HepG2 (cell line): Measurements from ENCODE around the gene PYGB. TPM values are rescaled to one million over a fixed set of nuclear protein-coding genes. Genes with fewer than 3 reads are reported as not detected.

Experiments used
- ARNT2 ChIP-seq: sonication (generic); formaldehyde crosslinking; IDR thresholded peaks from 2 replicates; pipeline ENCODE4 v1.8.0; 2022; ENCODE audit warnings: mild to moderate bottlenecking, low read depth, missing genetic modification reagents, moderate library complexity
- BORCS8-MEF2B ChIP-seq: sonication (generic); formaldehyde crosslinking; IDR thresholded peaks from 2 replicates; pipeline ENCODE4 v1.8.0; 2022; ENCODE audit warnings: mild to moderate bottlenecking, missing genetic modification reagents
- ETV5 ChIP-seq: IDR thresholded peaks from 2 replicates; pipeline ENCODE4 v1.6.1; 2018; ENCODE audit warnings: missing biosample characterization, missing genetic modification reagents, inconsistent platforms, borderline replicate concordance
- FOXA3 ChIP-seq: IDR thresholded peaks from 2 replicates; pipeline ENCODE4 v1.6.1; 2016; ENCODE audit warnings: missing genetic modification reagents, missing compliant biosample characterization
- HIVEP1 ChIP-seq: sonication (generic); formaldehyde crosslinking; IDR thresholded peaks from 2 replicates; pipeline ENCODE4 v1.4.0; 2020; ENCODE audit warnings: mild to moderate bottlenecking, missing genetic modification reagents
- MED13 ChIP-seq: sonication (generic); formaldehyde crosslinking; IDR thresholded peaks from 2 replicates; pipeline ENCODE4 v1.5.0; 2020; ENCODE audit warnings: missing genetic modification reagents
- MIER3 ChIP-seq: IDR thresholded peaks from 2 replicates; pipeline ENCODE4 v1.6.1; 2016; ENCODE audit warnings: missing compliant biosample characterization, borderline replicate concordance
- NR2F6 ChIP-seq, 2 experiments: IDR thresholded peaks; 2 replicates each; pipeline ENCODE4 v1.6.1; 2016; ENCODE audit warnings: antibody characterized with exemption in 1 of 2, mild to moderate bottlenecking in 1 of 2
- SMAD1 ChIP-seq: sonication (generic); formaldehyde crosslinking; IDR thresholded peaks from 2 replicates; pipeline ENCODE4 v1.4.0; 2020; ENCODE audit warnings: missing genetic modification reagents, low read depth, mild to moderate bottlenecking, borderline replicate concordance
- TCF7L2 ChIP-seq: IDR thresholded peaks from 2 replicates; pipeline ENCODE4 v1.6.1; 2011; ENCODE audit warnings: mild to moderate bottlenecking, low read depth, low read length, moderate library complexity
- TOPORS ChIP-seq: sonication (generic); formaldehyde crosslinking; IDR thresholded peaks from 2 replicates; pipeline ENCODE4 v1.8.0; 2023; ENCODE audit warnings: mild to moderate bottlenecking, missing genetic modification reagents
- YY1 ChIP-seq: IDR thresholded peaks from 2 replicates; pipeline ENCODE4 v1.6.1; 2011; ENCODE audit warnings: low read length, low read depth, moderate library complexity, mild to moderate bottlenecking; ENCODE audit not compliant: insufficient read depth, insufficient replicate concordance
- ZMYM3 ChIP-seq: sonication (generic); formaldehyde crosslinking; IDR thresholded peaks from 2 replicates; pipeline ENCODE4 v1.5.1; 2020; ENCODE audit warnings: mild to moderate bottlenecking, missing genetic modification reagents
- ZNF253 ChIP-seq: sonication (generic); formaldehyde crosslinking; IDR thresholded peaks from 2 replicates; pipeline ENCODE4 v1.8.0; 2022; ENCODE audit warnings: mild to moderate bottlenecking, missing genetic modification reagents, borderline replicate concordance
- ZNF383 ChIP-seq: sonication (generic); formaldehyde crosslinking; IDR thresholded peaks from 2 replicates; pipeline ENCODE4 v1.4.0; 2020; ENCODE audit warnings: missing genetic modification reagents, mild to moderate bottlenecking, borderline replicate concordance
- ZNF501 ChIP-seq: sonication (generic); formaldehyde crosslinking; IDR thresholded peaks from 2 replicates; pipeline ENCODE4 v1.5.1; 2020; ENCODE audit warnings: mild to moderate bottlenecking, moderate library complexity, missing genetic modification reagents
- ZNF777 ChIP-seq: sonication (generic); formaldehyde crosslinking; IDR thresholded peaks from 2 replicates; pipeline ENCODE4 v1.4.0; 2020; ENCODE audit warnings: missing genetic modification reagents
- polyA plus RNA-seq, 8 experiments: library from polyadenylated mRNA; depleted of rRNA in 3 of 8; stranded (reverse) in 7 of 8; unstranded in 1 of 8; fragments of >200 nt; fragmentation: Illumina TruSeq in 4 of 8; extraction: Trizol in 4 of 8; gene quantifications; 2 replicates each; pipeline versions ENCODE4 v1.2.1 to v1.2.3, GENCODE V29; 2011 to 2016; ENCODE audit warnings: low read depth in 4 of 8, missing spikeins in 1 of 8, mixed read lengths in 1 of 8; ENCODE audit not compliant: insufficient read depth in 1 of 8
- total RNA-seq, 5 experiments: library from RNA; depleted of rRNA; stranded (reverse); fragments of >200 nt; fragmentation: Illumina TruSeq; extraction: Trizol; gene quantifications; 2 replicates each; pipeline ENCODE4 v1.2.3, GENCODE V29; 2016; ENCODE audit warnings: low read depth in 1 of 5
- TF ChIP-seq, protein P1 (sequence below): sonication (generic); formaldehyde crosslinking; IDR thresholded peaks from 2 replicates; pipeline ENCODE4 v1.4.0; 2020; ENCODE audit warnings: mild to moderate bottlenecking, missing genetic modification reagents
- TF ChIP-seq, protein P2 (sequence below): sonication (generic); formaldehyde crosslinking; conservative IDR thresholded peaks from 2 replicates; pipeline ENCODE4 v1.4.0; 2020; ENCODE audit warnings: mild to moderate bottlenecking, missing genetic modification reagents, moderate library complexity
- TF ChIP-seq, protein P3 (sequence below): sonication (generic); formaldehyde crosslinking; IDR thresholded peaks from 2 replicates; pipeline ENCODE4 v1.4.0; 2020; ENCODE audit warnings: missing genetic modification reagents

The PYGB gene
- total and polyA plus RNA-seq, 2 of the 13 experiments (the other 11 are each of a cell fraction or from before 2014, with no cell fraction given): 24.2 to 86.3 TPM

DNA sequence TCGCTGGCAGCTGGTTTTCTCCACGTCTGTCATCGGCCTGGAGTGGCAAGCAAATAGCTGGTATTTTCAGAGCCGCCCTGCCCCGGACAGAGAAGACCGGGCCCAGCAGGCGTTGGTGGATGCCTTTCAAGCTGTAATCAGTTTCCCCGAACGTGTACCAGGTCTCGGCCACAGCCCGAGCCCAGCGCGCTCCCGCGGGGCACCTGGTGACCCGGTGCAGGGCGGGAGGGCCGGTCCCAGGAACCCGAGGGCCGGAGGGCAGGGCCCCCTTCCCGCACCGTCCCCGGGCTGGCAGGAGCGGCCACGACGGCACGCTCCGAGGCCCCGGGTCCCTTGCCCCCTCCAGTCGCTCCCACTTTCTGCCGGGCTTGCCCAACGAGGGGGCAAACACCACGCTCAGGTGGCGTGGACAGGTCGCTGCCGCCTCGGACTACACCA, 348 bp upstream of the PYGB start (continued):
- TF ChIP-seq ZMYM3 (0 out of 2 replicates have a peak, but pooled peaks have one; percentile 19), TCF7L2 (no peak), MIER3 (CRISPR knock-in tag) (no peak), ZNF501 (CRISPR knock-in tag) (peak; percentile 83), ZNF777 (peak; percentile 95), ETV5 (CRISPR knock-in tag) (no peak), BORCS8-MEF2B (CRISPR knock-in tag) (peak; percentile 38; the same call in 1 of the 2 replicates), HIVEP1 (CRISPR knock-in tag) (peak; percentile 49; the same call in 1 of the 2 replicates), MED13 (CRISPR knock-in tag) (peak; percentile 18; the same call in 1 of the 2 replicates), SMAD1 (CRISPR knock-in tag) (no peak), ZNF383 (CRISPR knock-in tag) (peak; percentile 52; the same call in 1 of the 2 replicates), FOXA3 (no peak; the same call in 1 of the 2 replicates), ARNT2 (CRISPR knock-in tag) (0 out of 2 replicates have a peak, but pooled peaks have one; percentile 6), NR2F6 (IDR thresholded peaks at IDR 0.05) (no peak), NR2F6 (CRISPR knock-in tag; IDR thresholded peaks at IDR 0.05) (peak; percentile 9; the same call in 1 of the 2 replicates), YY1 (no peak), TOPORS (0 out of 2 replicates have a peak, but pooled peaks have one; percentile 7), ZNF253 (CRISPR knock-in tag) (peak; percentile 72; the same call in 1 of the 2 replicates)
- TF ChIP-seq, protein P1, sequence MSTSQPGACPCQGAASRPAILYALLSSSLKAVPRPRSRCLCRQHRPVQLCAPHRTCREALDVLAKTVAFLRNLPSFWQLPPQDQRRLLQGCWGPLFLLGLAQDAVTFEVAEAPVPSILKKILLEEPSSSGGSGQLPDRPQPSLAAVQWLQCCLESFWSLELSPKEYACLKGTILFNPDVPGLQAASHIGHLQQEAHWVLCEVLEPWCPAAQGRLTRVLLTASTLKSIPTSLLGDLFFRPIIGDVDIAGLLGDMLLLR: no peak; the same call in 1 of the 2 replicates
- TF ChIP-seq, protein P2, sequence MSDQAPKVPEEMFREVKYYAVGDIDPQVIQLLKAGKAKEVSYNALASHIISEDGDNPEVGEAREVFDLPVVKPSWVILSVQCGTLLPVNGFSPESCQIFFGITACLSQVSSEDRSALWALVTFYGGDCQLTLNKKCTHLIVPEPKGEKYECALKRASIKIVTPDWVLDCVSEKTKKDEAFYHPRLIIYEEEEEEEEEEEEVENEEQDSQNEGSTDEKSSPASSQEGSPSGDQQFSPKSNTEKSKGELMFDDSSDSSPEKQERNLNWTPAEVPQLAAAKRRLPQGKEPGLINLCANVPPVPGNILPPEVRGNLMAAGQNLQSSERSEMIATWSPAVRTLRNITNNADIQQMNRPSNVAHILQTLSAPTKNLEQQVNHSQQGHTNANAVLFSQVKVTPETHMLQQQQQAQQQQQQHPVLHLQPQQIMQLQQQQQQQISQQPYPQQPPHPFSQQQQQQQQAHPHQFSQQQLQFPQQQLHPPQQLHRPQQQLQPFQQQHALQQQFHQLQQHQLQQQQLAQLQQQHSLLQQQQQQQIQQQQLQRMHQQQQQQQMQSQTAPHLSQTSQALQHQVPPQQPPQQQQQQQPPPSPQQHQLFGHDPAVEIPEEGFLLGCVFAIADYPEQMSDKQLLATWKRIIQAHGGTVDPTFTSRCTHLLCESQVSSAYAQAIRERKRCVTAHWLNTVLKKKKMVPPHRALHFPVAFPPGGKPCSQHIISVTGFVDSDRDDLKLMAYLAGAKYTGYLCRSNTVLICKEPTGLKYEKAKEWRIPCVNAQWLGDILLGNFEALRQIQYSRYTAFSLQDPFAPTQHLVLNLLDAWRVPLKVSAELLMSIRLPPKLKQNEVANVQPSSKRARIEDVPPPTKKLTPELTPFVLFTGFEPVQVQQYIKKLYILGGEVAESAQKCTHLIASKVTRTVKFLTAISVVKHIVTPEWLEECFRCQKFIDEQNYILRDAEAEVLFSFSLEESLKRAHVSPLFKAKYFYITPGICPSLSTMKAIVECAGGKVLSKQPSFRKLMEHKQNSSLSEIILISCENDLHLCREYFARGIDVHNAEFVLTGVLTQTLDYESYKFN: 0 out of 2 replicates have a peak, but pooled peaks have one; percentile 7
- TF ChIP-seq, protein P3, sequence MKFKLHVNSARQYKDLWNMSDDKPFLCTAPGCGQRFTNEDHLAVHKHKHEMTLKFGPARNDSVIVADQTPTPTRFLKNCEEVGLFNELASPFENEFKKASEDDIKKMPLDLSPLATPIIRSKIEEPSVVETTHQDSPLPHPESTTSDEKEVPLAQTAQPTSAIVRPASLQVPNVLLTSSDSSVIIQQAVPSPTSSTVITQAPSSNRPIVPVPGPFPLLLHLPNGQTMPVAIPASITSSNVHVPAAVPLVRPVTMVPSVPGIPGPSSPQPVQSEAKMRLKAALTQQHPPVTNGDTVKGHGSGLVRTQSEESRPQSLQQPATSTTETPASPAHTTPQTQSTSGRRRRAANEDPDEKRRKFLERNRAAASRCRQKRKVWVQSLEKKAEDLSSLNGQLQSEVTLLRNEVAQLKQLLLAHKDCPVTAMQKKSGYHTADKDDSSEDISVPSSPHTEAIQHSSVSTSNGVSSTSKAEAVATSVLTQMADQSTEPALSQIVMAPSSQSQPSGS: no peak; the same call in none of the 2 replicates
